Stromal cell of bone marrow (primary cell): ENCODE measurements around the gene ZNF736.
"Not testable (repeated sequence)": the region's sequence is repeated elsewhere in the genome, so short reads cannot be mapped to it uniquely, and the experiment has no call there.

Experiments
- DNase-seq: peaks from one replicate; pipeline ENCODE4 v3.0.0-alpha.2; 2012; ENCODE audit warnings: low read depth

The ZNF736 gene

GRCh38 chr7:64313740-64314491, at the start of gene ZNF736:
Gene ZNF736 (plus strand): TSS chr7:64313961. CDS start chr7:64314151, 190 bp downstream.
- DNase-seq, result peak; percentile 93

- no peak for DNase-seq
These were observed 47.3 kb upstream of the ZNF736 start for GRCh38 chr7:64266341-64266919.

GRCh38 chr7:64277630-64278029, 36.1 kb upstream of the ZNF736 start:
- no peak for DNase-seq

GRCh38 chr7:64294701-64295420, 18.9 kb upstream of the ZNF736 start:
- no peak for DNase-seq

GRCh38 chr7:64297418-64297817, 16.3 kb upstream of the ZNF736 start:
- DNase-seq, result not testable (repeated sequence)

- DNase-seq, result no peak
These were observed 12.9 kb upstream of the ZNF736 start for GRCh38 chr7:64300641-64301405.

- DNase-seq, result peak; percentile 71
These were observed 6.3 kb upstream of the ZNF736 start for GRCh38 chr7:64307254-64308015.

GRCh38 chr7:64308016-64308270, 5.8 kb upstream of the ZNF736 start:
- no peak for DNase-seq

- DNase-seq, result no peak
These were observed 3.3 kb upstream of the ZNF736 start for GRCh38 chr7:64310426-64310825.

GRCh38 chr7:64312826-64313225, 935 bp upstream of the ZNF736 start:
- DNase-seq, result no peak

- no peak for DNase-seq
These were observed 805 bp downstream of the ZNF736 start for GRCh38 chr7:64314566-64314965.

- DNase-seq, result not testable (repeated sequence)
These were observed 2.4 kb downstream of the ZNF736 start for GRCh38 chr7:64316031-64316742.

- no peak for DNase-seq
These were observed 7.1 kb downstream of the ZNF736 start for GRCh38 chr7:64320547-64321513.

- not testable (repeated sequence) for DNase-seq
These were observed 10.4 kb downstream of the ZNF736 start for GRCh38 chr7:64324166-64324565.

GRCh38 chr7:64348713-64349210, 35.0 kb downstream of the ZNF736 start:
- DNase-seq, result not testable (repeated sequence)

GRCh38 chr7:64359543-64359942, 45.8 kb downstream of the ZNF736 start:
- DNase-seq, result no peak

- DNase-seq, result no peak
These were observed 57.4 kb downstream of the ZNF736 start for GRCh38 chr7:64371116-64371515.

- DNase-seq, result no peak
These were observed 59.3 kb downstream of the ZNF736 start for GRCh38 chr7:64373017-64373416.

- no peak for DNase-seq
These were observed 86.6 kb downstream of the ZNF736 start for GRCh38 chr7:64400401-64400800.
